ENCODE results near the gene ABHD8.

- no peak for TF ChIP-seq RAD21 (IDR thresholded peaks at IDR 0.05; ENCODE audit: low read length)
- TF ChIP-seq CTCF (conservative IDR thresholded peaks at IDR 0.05; ENCODE audit: low read depth, low read length) = no peak
- no peak for TF ChIP-seq POLR2A (IDR thresholded peaks at IDR 0.05; ENCODE audit: low read depth, low read length)
- no peak for TF ChIP-seq MXI1 (IDR thresholded peaks at IDR 0.05; ENCODE audit: borderline replicate concordance, low read depth, low read length)
- TF ChIP-seq CEBPB (IDR thresholded peaks at IDR 0.05; ENCODE audit: low read depth, low read length) = no peak
- TF ChIP-seq RCOR1 (IDR thresholded peaks at IDR 0.05; ENCODE audit: insufficient replicate concordance, low read length) = no peak
- no peak for TF ChIP-seq RFX5 (IDR thresholded peaks at IDR 0.05; ENCODE audit: low read depth, low read length)
- no peak for TF ChIP-seq NFE2L2 (IDR thresholded peaks at IDR 0.05; ENCODE audit: low read depth, low read length)
These were observed 16.5 kb downstream of the ABHD8 start for GRCh38 chr19:17286752-17287151.

Data from IMR-90 (cell line).